Keratinocyte (primary cell): ENCODE measurements around the gene PLG.
"Not testable (repeated sequence)": the region's sequence is repeated elsewhere in the genome, so short reads cannot be mapped to it uniquely, and the experiment has no call there.

Experiments
- EZH2 ChIP-seq: IDR thresholded peaks from one replicate; pipeline ENCODE4 v1.6.1; 2012; ENCODE audit warnings: inconsistent platforms, mild to moderate bottlenecking, low read length, moderate library complexity
- TF ChIP-seq, protein P1 (sequence below), 3 experiments: IDR thresholded peaks in 1 of 3; conservative IDR thresholded peaks in 1 of 3; optimal IDR thresholded peaks in 1 of 3; 2 replicates in 2 of 3; 3 replicates in 1 of 3; pipeline versions ENCODE3 to v1.5.1; 2011; ENCODE audit warnings: low read length in 3 of 3, mild to moderate bottlenecking in 3 of 3, moderate library complexity in 2 of 3, control low read depth in 1 of 3, inconsistent platforms in 1 of 3; ENCODE audit not compliant: insufficient read depth in 2 of 3; ENCODE audit errors: extremely low read depth in 1 of 3

DNA sequence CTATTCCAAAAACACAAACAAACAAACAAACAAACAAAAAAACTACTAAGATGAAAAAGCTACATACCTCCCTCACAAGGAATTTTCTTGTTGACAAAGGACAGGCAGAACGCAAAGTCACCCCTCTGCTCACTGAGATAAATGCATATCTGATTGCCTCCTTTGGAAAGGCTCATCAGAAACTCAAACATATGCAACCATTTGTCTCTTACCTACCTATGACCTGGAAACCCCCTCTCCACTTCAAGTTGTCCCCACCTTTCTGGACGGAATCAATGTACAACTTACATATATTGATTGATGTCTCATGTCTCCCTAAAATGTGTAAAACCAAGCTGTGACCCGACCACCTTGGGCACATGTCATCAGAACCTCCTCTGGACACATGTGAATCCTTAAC, 100.0 kb downstream of the PLG start:
- TF ChIP-seq EZH2: not testable (repeated sequence)
- TF ChIP-seq, protein P1, sequence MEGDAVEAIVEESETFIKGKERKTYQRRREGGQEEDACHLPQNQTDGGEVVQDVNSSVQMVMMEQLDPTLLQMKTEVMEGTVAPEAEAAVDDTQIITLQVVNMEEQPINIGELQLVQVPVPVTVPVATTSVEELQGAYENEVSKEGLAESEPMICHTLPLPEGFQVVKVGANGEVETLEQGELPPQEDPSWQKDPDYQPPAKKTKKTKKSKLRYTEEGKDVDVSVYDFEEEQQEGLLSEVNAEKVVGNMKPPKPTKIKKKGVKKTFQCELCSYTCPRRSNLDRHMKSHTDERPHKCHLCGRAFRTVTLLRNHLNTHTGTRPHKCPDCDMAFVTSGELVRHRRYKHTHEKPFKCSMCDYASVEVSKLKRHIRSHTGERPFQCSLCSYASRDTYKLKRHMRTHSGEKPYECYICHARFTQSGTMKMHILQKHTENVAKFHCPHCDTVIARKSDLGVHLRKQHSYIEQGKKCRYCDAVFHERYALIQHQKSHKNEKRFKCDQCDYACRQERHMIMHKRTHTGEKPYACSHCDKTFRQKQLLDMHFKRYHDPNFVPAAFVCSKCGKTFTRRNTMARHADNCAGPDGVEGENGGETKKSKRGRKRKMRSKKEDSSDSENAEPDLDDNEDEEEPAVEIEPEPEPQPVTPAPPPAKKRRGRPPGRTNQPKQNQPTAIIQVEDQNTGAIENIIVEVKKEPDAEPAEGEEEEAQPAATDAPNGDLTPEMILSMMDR (optimal IDR thresholded peaks at IDR 0.05 in 1 of 3, IDR thresholded peaks at IDR 0.05 in 1 of 3, conservative IDR thresholded peaks at IDR 0.05 in 1 of 3; ENCODE audit: extremely low read depth in 1 of 3, insufficient read depth in 2 of 3, low read length in 3 of 3): not testable (repeated sequence)
